HG02885 (cell line): ENCODE measurements around the gene FCHSD2.
"Not testable (repeated sequence)": the region's sequence is repeated elsewhere in the genome, so short reads cannot be mapped to it uniquely, and the experiment has no call there.

Experiments used
- ATAC-seq: cut with Tn5 transposase; IDR thresholded peaks from one replicate; pipeline ENCODE4 v1.9.1; 2021; ENCODE audit warnings: mild to moderate bottlenecking; ENCODE audit not compliant: unreplicated experiment, poor library complexity

Gene FCHSD2

DNA sequence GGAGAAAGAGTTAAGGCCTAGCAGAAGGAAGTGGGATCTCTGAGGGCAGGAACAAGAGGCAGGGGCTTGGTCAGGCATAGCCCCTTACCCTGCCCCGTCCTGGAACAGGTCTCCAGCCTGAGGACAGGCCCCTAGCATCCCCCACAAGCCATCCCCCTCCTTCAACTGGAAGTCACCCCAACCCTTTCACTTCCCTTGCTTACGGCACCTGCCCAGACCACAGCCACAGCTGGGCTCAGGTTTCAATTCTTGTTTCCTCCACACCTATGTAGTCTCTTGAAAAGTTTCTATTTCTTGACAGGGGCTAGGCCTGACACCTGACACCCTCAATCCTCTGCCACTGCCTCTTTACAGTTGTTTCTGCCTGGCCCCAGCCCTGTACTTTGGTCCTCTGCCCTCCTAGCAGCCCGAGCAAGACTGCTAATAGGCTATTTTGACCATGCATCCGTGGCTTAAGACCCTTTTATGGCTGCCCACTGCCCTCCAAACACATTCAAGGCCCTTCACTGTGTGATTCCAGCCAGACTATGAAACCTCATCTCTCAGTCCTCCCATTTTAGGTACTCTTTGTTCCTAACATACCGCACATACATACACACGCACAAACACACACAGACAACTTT lies 10.9 kb upstream of the FCHSD2 start:
- ATAC-seq = peak; percentile 74

DNA sequence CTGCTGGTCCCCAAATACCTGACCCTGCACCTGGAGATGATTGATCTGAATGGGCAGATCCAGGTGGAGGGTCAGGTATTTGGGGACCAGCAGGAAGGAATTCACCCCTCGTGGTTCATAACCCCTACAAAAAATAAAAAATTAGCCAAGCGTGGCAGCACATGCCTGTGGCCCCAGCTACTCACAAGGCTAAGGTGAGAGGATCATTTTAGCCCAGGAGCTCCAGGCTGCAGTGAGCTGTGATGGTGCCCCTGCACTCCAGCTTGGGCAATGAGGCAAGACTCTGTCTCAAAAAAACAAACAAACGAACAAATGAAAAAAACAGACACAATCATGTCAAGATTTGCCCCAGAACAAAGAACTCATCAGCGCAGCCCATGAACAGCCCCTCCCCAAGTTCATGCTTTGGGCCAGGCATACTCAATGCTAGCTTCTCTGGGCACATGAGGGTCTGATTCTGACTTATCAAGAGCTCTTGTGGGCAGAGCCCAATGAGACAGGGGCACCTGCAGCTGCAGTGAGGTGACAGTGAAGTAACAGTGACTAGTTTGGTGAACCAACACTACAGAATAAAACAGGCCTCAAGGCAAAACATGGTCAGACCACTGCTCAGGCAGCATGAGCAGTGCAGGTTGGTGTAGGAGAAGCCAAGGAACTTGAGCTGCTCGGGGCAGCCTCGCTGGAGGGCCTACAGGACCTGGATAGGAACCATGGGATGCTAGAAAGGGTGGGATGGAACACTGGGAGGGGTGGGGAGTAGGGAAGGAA lies 10.2 kb upstream of the FCHSD2 start:
- peak; percentile 4 for ATAC-seq

DNA sequence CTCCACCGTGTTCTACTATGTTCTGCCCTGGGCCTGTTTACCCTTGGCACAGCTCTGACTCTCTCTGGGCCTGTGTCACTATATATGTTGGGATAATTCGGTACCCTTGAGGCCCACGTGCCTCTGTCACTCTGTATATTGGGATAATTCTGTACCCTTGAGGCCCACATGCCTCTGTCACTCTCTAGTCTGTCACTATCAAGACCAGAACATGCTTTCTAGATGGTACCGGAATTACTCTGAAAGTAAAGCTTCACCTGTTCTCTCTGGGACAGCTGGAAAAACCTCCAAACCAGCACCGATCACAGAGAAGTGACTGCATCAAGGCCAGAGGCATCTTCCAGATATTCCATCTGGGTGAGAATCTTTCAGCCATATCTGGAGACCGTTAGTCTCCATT lies 9.3 kb upstream of the FCHSD2 start:
- no peak for ATAC-seq

DNA sequence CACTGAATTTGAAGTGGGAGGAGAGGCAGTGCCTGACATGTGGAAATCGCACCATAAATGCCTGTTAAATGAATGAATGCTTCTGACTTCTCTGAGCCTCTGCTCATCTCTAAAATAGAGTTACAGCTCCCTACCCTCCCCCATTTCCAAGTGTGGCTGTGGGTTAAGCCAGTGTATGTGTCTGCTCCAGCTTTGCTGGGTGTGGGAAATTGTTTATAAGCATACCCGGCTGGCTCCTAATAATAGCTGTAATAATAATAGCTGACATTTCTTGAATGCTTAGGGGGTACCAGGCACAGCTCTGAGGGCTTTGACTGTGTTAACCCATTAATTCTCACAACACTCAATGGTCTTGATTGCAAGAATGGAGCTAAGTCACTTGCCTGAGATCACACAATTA lies 7.0 kb upstream of the FCHSD2 start:
- no peak for ATAC-seq

DNA sequence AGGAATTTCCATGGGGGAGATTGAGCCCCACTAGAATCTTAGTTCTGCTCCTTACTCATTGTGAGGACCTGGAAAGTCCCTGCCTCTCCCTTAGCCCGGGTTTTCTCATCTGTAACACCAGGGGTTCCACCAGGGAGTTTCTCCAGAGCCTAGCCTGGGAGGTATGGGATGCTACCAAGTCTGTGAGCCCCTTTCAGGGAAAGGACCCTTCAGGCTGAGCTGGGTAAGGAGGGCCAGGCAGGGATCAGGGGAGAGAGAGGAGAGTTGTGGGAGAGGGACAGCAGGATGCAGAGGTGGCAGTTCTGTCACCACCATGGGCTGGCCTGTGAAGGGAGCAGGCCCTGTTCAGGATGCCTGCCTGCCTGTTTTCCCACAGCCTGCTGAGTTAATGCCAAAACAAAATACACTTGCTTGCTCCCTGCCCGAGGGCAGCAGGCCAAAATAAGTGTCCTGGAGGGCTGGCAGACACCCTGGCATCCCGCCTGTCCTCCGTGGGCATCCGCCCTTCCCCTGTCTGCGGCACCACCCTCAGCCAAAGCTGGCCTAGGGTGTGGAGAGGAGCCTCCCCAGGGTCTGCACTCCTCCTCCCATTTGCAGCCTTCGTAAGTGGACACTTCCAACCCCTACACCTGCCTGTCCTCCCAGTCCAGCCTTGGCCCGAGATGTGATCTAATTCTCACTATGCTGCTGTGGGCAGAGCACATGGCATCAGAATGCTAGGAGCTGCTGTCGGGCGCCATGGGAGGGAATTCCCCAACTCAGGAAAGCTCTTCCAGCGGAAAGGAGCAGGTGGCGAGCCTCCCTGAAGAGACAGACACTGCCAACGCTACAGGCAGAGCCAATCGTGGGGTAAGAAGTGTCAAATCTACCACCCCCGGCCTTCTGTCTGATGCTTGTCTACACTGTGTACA lies 5.9 kb upstream of the FCHSD2 start:
- no peak for ATAC-seq

DNA sequence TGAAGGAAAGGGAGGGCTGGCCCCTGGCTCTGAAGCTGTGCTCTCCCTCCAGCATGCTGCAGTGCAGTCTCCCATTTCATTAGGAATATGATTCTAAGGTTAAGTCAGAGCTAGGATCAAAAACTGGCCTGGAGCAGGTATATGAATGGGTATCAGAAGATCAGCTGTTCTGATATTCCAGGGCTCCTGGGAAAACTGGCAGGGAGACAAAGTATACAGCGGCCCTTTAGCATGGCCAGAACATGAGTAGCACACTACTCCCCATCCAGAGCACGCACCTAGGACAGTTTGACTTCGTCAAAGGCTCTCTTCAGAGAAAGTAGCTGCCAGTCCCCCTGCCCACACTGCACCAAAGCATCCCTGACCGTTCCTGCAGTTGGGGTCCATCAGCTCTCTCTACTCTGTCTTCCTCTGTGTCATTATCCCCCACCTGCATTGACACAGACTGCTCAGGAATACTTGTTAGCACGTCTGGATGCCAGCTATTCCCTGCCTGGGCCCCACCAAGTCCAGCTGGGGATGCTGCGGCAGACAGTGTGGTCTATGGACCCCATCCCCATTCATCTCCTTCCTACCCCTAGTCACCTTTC lies 4.0 kb upstream of the FCHSD2 start:
- ATAC-seq = no peak

DNA sequence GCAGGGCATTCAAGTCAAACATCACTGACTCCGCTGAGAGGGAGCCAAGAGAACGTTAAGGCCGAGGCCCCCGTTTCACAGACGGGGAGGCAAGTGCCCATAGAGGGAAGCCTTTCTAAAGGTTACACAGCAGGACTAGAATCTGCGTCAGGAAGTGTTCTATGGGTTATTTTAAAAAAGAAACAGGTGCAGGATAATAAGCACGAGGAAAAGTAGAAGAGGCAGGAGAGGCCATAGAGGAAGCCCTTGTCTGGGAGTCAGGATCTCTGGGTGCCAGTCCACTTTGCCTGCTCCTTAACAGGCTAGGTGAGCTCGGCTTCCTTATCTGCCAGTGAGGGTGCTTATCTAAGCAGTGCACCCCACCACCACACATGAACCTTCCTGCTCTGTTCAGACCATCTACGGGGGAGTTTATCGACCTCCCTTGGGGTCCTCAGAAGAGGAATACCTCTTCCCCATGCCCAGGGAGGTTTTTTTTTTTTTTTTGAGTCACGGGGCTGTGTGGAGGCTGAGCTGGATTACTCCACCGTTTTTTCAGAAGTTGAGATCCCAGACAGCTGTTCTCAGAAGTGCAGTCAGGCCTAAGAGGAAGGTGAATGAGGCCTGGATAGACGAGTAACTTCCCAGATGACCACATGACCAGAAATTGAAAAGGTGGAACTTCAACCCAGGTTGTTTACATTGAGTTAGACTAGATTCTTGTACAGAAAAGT lies 1.2 kb upstream of the FCHSD2 start:
- ATAC-seq = no peak

DNA sequence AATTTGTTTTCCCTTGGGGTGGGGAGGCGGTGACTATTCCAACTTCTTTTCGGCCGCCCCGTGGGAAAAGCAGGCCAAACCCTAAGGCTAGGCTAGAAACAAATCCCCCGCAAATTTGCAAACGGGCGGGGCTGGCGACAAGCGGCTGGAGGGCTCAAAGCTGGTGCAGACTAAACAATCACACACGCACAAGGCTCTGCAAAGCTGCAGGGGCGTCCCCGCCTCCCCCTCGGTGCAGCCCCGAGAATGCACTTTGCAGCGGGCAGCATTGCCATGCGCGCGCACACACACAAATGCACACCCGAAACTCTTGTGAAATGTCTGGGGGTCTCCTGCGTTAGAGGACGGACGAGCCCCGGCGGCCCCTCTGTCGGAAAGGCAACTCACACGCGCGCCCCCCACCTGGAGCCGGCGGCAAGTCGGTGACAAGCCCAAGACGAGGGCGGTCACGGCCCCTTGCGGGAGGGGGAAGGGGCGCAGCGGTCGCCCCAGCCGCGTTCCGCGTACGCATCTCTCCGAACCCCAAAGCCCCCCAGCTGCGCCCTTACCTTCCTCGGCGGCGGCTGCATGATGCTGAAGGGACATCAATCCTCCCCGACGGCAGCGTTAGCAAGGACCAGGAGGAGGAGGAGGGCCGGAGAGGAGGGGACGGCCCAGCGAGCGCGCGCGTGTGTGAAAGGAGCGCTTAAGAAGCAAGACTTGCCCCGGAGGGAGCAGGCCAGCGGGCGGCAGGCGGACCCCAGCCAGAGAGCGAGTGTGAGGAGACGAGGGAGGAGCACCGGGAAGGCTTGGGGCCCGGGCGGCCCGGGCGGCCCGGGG lies 600 bp downstream of the FCHSD2 start:
- peak; percentile 32 for ATAC-seq

DNA sequence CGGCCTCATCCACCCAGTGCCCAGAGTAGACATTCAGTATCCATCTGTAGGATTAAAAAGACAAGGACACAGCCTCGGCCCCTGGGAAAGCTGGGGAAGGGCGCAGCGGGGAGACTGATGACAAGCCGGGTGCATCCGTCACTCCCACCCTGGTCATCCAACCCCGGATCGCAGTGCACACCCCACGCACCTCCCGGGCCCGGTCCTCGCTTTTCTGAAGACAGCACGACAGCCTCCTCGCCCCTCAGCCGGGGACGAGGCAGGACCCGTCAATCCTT lies 1.1 kb downstream of the FCHSD2 start:
- no peak for ATAC-seq

DNA sequence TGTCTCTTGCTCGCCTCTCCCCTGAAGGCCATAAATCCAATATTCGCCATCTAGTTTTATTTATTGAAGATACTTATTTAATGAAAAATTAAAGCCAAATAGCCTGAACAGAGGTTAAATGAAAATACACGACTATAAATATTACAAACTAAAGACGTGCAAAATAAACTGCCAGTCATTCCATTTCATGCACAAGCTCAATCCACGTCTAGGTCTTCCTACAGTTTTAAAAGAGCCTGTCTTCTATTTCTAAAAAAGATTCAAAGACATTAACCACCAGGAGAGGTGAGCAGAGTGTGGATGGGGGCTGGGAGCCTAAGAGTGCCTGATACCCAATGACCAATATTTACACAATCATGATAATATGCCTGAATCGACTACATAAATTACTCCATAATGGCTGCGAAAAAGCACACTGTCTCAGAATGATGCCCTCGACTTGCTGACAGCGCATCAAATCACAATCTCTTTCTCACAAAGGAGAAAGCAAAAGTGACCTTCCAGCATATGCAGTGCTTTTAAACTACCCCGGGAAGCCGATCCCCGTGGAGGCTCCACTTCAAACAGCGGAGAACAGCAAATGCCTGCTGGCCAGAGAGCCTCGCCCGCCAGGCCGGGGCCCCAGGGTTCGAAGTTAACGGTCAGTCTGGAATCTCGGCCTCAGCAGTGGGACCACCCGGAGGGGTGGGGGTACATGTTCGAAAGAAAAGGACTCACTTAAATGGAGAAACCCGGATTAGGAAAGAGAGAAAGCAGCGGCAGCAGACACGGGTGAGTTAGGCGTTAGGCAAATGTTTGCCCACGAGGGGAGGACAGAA lies 1.7 kb downstream of the FCHSD2 start:
- no peak for ATAC-seq

DNA sequence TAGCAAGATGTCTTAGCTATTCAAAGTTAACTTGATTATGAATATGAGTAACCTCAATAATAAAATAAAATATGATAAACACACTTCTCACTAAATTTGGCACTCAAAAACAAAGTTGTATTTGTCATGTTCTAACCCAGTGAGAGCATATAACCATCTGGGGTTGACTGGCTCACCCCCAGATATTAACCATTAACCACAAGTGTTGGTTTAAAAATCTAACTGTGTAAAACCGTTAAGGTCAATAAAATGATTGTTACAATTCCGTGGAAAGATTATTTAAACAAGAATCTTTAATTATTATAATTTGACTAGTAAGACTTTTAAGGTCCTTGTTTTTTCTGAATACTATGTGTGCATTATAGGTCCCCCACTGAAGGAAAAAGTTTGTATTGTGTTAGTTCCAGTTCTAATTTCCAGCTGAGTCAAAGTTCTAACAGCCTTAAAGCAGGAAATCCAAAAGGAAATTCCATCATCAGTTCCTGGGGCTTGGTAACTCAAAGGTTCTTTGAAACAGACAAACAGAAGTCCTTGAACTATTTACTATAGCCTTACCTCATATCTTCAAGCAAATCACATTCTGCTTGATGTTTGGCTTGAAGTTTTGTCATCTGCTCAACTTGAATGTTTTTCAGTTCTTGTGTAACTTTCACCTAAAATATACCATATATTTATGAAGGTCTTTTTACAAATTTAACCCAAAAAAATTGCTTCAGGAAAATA lies 2.5 kb downstream of the FCHSD2 start:
- no peak for ATAC-seq

DNA sequence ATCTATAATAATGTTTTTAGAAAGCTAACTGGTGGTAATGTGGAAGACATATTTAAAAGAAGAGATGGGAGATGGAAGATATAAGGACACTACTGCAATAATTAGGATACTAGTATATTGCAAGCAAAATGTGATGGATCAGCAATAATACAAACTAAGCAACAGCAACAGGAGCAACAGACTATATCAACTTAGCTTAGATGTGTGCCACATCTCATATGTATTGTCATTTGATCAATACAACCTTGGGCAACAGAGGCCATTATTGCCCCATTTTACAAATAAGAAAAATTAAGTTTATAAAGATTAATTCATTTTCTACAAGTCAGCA lies 4.2 kb downstream of the FCHSD2 start:
- ATAC-seq = no peak

DNA sequence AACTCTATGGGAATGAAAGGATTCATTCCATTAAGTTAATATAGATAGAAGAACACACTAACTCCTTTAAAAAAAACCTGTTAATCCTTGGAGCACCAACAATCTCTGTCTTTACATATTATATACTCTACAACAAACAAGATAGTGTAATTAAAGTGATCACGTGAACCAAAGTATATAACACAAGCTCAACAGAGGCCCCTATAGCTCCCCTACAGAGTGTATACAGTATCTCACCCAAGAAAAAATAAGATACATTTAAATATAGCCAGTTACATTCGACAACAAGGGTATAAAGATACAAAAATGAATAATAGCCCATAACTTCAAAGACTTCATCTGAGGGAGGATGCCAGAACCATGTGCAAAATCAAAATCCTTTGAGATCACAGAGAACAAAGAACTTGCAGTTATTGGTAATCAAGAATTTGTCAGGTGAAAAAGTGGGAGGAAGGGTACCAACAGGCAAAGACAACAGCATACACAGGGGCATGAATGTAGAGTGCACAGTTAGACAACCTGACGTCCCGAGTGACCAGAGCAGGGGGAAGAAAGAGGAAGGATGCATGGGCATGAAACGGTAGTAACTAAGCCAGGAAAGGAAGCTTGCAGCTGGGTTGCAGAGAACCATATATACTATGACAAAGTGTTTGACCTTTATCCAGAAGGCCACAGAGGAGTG lies 4.7 kb downstream of the FCHSD2 start:
- no peak for ATAC-seq

DNA sequence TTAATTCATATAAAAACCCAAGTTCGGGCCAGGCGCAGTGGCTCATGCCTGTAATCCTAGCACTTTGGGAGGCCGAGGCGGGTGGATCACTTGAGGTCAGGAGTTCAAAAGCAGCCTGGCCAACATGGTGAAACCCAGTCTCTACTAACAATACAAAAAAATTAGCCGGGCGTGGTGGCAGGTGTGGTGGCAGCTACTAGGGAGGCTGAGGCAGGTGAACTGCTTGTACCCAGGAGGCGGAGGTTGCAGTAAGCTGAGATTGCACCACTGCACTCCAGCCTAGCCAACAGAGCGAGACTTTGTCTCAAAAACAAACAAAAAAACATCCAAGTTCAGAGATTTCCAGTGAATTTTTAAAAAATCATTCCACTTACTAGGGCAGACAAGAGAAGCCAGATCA lies 5.4 kb downstream of the FCHSD2 start:
- not testable (repeated sequence) for ATAC-seq

DNA sequence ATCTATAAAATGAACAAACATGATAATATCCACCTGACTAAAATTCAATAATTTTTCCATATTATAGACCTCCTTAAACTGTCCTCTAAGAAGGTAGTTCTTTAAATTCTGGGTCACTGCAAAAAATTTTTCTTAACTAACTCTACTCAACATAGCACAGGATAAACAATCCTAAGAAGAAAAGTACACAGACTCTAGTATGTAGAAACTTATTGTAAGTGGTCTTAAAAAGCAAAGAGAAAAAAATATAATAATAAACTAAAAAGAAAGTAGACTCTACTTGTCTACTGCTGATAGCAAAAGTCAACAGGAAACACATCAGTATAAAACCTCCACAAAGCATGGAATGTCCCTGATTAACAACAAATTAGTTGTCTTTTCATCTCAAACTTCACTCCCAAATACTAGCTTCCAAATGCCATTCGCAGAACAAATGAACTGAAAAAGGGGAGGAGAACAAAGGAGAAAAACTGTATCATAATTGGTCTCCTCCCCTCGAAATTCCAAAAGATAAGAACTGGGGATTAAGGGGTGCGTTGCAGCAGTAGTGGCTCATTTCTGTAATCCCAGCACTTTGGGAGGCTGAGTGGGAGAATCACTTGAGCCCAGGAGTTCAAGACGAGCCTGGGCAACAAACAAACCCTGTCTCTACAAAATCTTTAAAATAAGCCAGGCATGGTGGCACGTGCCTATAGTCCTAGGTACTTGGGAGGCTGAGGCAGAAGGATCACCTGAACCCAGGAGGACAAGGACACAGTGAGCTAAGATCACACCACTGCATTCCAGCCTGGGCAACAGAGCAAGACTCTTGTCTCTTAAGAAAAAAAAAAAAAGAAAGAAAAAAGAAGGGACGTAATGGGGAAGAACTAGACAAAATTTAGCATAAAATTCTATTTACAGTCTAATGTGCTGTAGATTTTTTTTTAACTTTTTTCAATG lies 6.5 kb downstream of the FCHSD2 start:
- ATAC-seq = no peak

DNA sequence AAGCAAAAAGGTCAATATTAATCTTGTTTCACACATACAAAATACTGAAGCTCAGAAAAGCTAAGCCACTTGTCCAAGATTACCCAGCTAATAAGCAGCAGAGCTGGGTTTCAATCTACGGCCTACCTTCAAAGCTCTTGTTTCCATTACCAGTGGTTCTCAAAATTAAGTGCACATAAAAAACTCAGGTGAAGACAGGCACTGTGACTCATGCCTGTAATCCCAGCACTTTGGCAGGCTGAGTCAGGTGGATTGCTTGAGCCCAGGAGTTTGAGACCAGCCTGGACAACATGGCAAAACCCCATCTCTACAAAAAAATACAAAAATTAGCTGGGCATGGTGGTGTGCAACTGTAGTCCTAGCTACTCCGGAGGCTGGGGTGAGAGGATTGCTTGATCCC lies 9.8 kb downstream of the FCHSD2 start:
- not testable (repeated sequence) for ATAC-seq

DNA sequence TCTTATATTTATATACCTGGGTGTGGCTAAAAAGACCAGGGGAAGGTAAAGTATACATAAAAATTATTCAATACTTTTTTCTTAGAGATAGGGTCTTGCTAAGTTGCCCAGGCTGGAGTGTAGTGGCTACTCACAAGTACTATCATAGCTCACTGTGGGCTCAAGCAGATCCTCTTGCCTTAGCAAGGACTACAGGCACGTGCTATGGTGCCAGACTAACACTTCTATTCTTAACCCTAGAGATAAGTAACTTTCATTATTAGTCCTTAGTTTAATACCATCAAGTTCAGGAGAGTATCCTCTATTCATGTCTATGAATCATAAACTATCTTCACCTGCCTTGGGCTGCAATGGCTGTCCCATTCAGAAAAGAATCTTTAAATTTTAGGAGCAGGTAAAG lies 11.9 kb downstream of the FCHSD2 start:
- no peak for ATAC-seq
